ENCODE measurements around the gene CNTNAP4. TPM values are rescaled to one million over a fixed set of nuclear protein-coding genes. Genes with fewer than 3 reads are reported as not detected.

CNTNAP4 gene
- total RNA-seq, 1 donor from 2014 or later = not detected

- no peak for ATAC-seq
Observed at GRCh38 chr16:76409706-76410105, 132.5 kb downstream of the CNTNAP4 start.

- no peak for ATAC-seq
Observed at GRCh38 chr16:76421571-76421970, 144.4 kb downstream of the CNTNAP4 start.

GRCh38 chr16:76428858-76429257 lies 151.7 kb downstream of the CNTNAP4 start:
- no peak for ATAC-seq

GRCh38 chr16:76441391-76441790 lies 164.2 kb downstream of the CNTNAP4 start:
- no peak for ATAC-seq

GRCh38 chr16:76441876-76442275 lies 164.7 kb downstream of the CNTNAP4 start:
- no peak for ATAC-seq

- ATAC-seq = no peak
Observed at GRCh38 chr16:76443973-76444372, 166.8 kb downstream of the CNTNAP4 start.

GRCh38 chr16:76444832-76445231 lies 167.6 kb downstream of the CNTNAP4 start:
- ATAC-seq = no peak

- ATAC-seq = no peak
Observed at GRCh38 chr16:76445815-76446214, 168.6 kb downstream of the CNTNAP4 start.

- ATAC-seq = no peak
Observed at GRCh38 chr16:76446251-76446650, 169.1 kb downstream of the CNTNAP4 start.

GRCh38 chr16:76450890-76451289 lies 173.7 kb downstream of the CNTNAP4 start:
- no peak for ATAC-seq

- ATAC-seq = no peak
Observed at GRCh38 chr16:76455257-76455656, 178.1 kb downstream of the CNTNAP4 start.

GRCh38 chr16:76456016-76456415 lies 178.8 kb downstream of the CNTNAP4 start:
- ATAC-seq = no peak

- no peak for ATAC-seq
Observed at GRCh38 chr16:76459111-76459510, 181.9 kb downstream of the CNTNAP4 start.

- ATAC-seq = no peak
Observed at GRCh38 chr16:76461836-76462235, 184.6 kb downstream of the CNTNAP4 start.

- ATAC-seq = no peak
Observed at GRCh38 chr16:76464955-76465620, 187.9 kb downstream of the CNTNAP4 start.

GRCh38 chr16:76466871-76467270 lies 189.7 kb downstream of the CNTNAP4 start:
- ATAC-seq = no peak

GRCh38 chr16:76474048-76474447 lies 196.8 kb downstream of the CNTNAP4 start:
- no peak for ATAC-seq

- ATAC-seq = no peak
Observed at GRCh38 chr16:76478105-76478504, 200.9 kb downstream of the CNTNAP4 start.

- ATAC-seq = no peak
Observed at GRCh38 chr16:76483307-76483909, 206.2 kb downstream of the CNTNAP4 start.

GRCh38 chr16:76484020-76484419 lies 206.8 kb downstream of the CNTNAP4 start:
- no peak for ATAC-seq

- ATAC-seq = no peak
Observed at GRCh38 chr16:76486740-76487139, 209.5 kb downstream of the CNTNAP4 start.

- no peak for ATAC-seq
Observed at GRCh38 chr16:76487411-76488064, 210.3 kb downstream of the CNTNAP4 start.

- no peak for ATAC-seq
Observed at GRCh38 chr16:76488065-76488417, 210.8 kb downstream of the CNTNAP4 start.

GRCh38 chr16:76490036-76490639 lies 212.9 kb downstream of the CNTNAP4 start:
- ATAC-seq = no peak
